H9 (cell line): Measurements from ENCODE around the gene DLD. TPM values are rescaled to one million over a fixed set of nuclear protein-coding genes. Genes with fewer than 3 reads are reported as not detected.

Experiments
- DNase-seq: peaks from one replicate; pipeline ENCODE4 v3.0.0-alpha.2; 2017
- H2AFZ ChIP-seq: one replicate; pipeline ENCODE4 v1.6.1; 2013; ENCODE audit warnings: mild to moderate bottlenecking, low read length, control low read depth, moderate library complexity
- H2AK5ac ChIP-seq: 2 replicates; pipeline ENCODE4 v1.6.1; 2013; ENCODE audit warnings: low read length, control low read depth, mixed read lengths; ENCODE audit not compliant: insufficient read length
- H2BK120ac ChIP-seq: one replicate; pipeline ENCODE4 v1.6.1; 2013; ENCODE audit warnings: low read depth, mild to moderate bottlenecking, low read length, control low read depth, inconsistent platforms; ENCODE audit not compliant: poor library complexity, severe bottlenecking
- H2BK12ac ChIP-seq: 2 replicates; pipeline ENCODE4 v1.6.1; 2013; ENCODE audit warnings: low read length, control low read depth, mixed read lengths, low read depth; ENCODE audit not compliant: insufficient read length
- H2BK15ac ChIP-seq: 2 replicates; pipeline ENCODE4 v1.6.1; 2013; ENCODE audit warnings: low read depth, low read length, control low read depth
- H2BK20ac ChIP-seq: one replicate; pipeline ENCODE4 v1.6.1; 2013; ENCODE audit warnings: low read depth, mild to moderate bottlenecking, low read length, control low read depth, inconsistent platforms; ENCODE audit not compliant: poor library complexity, severe bottlenecking
- H2BK5ac ChIP-seq: 2 replicates; pipeline ENCODE4 v1.6.1; 2013; ENCODE audit warnings: low read length, control low read depth, mixed read lengths; ENCODE audit not compliant: insufficient read length
- H3K14ac ChIP-seq: 2 replicates; pipeline ENCODE4 v1.6.1; 2013; ENCODE audit warnings: low read length, control low read depth; ENCODE audit not compliant: insufficient read depth
- H3K18ac ChIP-seq: 2 replicates; pipeline ENCODE4 v1.6.1; 2013; ENCODE audit warnings: low read depth, mild to moderate bottlenecking, mixed read lengths, low read length, control low read depth; ENCODE audit not compliant: insufficient read length
- H3K23ac ChIP-seq: 2 replicates; pipeline ENCODE4 v1.6.1; 2013; ENCODE audit warnings: low read length, control low read depth, mixed read lengths, low read depth; ENCODE audit not compliant: insufficient read length
- H3K23me2 ChIP-seq: 2 replicates; pipeline ENCODE4 v1.6.1; 2013; ENCODE audit warnings: low read depth, mild to moderate bottlenecking, mixed read lengths, low read length, control low read depth; ENCODE audit not compliant: insufficient read length, poor library complexity, severe bottlenecking
- H3K27ac ChIP-seq: 2 replicates; pipeline ENCODE4 v1.5.1; 2013; ENCODE audit warnings: low read length, control low read depth, mixed read lengths, low read depth; ENCODE audit not compliant: insufficient read length
- H3K27me3 ChIP-seq: 2 replicates; pipeline ENCODE4 v1.6.1; 2013; ENCODE audit warnings: low read length, control low read depth, inconsistent platforms; ENCODE audit not compliant: insufficient read depth
- H3K4ac ChIP-seq: 2 replicates; pipeline ENCODE4 v1.6.1; 2013; ENCODE audit warnings: low read depth, mild to moderate bottlenecking, control low read depth, inconsistent platforms, low read length, moderate library complexity
- H3K4me1 ChIP-seq: 2 replicates; pipeline ENCODE4 v1.6.1; 2013; ENCODE audit warnings: low read length, control low read depth, inconsistent platforms; ENCODE audit not compliant: insufficient read depth
- H3K4me2 ChIP-seq: 2 replicates; pipeline ENCODE4 v1.6.1; 2013; ENCODE audit warnings: low read length, control low read depth, mixed read lengths; ENCODE audit not compliant: insufficient read length, insufficient read depth
- H3K56ac ChIP-seq: 2 replicates; pipeline ENCODE4 v1.6.1; 2013; ENCODE audit warnings: low read depth, mild to moderate bottlenecking, mixed read lengths, low read length, control low read depth; ENCODE audit not compliant: insufficient read length
- H3K79me1 ChIP-seq: 2 replicates; pipeline ENCODE4 v1.6.1; 2013; ENCODE audit warnings: low read depth, mild to moderate bottlenecking, moderate library complexity, low read length, control low read depth, inconsistent platforms; ENCODE audit not compliant: insufficient read depth, poor library complexity, severe bottlenecking
- H3K79me2 ChIP-seq: 2 replicates; pipeline ENCODE4 v1.6.1; 2013; ENCODE audit warnings: low read length, control low read depth, inconsistent platforms; ENCODE audit not compliant: insufficient read depth
- H3K9ac ChIP-seq: 2 replicates; pipeline ENCODE4 v1.6.1; 2013; ENCODE audit warnings: low read length, control low read depth, mixed read lengths; ENCODE audit not compliant: insufficient read length; ENCODE audit errors: extremely low read depth
- H3K9me3 ChIP-seq: one replicate; pipeline ENCODE4 v1.6.1; 2013; ENCODE audit warnings: low read depth, low read length, inconsistent platforms; ENCODE audit not compliant: control insufficient read depth
- H3T11ph ChIP-seq: one replicate; pipeline ENCODE4 v1.6.1; 2013; ENCODE audit warnings: mild to moderate bottlenecking, low read length, control low read depth, inconsistent platforms
- H4K20me1 ChIP-seq: one replicate; pipeline ENCODE4 v1.6.1; 2013; ENCODE audit not compliant: control insufficient read depth, insufficient read length, insufficient read depth
- H4K5ac ChIP-seq: 2 replicates; pipeline ENCODE4 v1.6.1; 2013; ENCODE audit warnings: low read depth, mild to moderate bottlenecking, mixed read lengths, low read length, control low read depth; ENCODE audit not compliant: insufficient read length
- H4K8ac ChIP-seq: replicated peaks from 2 replicates; pipeline ENCODE4 v1.6.1; 2013; ENCODE audit warnings: low read length, control low read depth, mixed read lengths, low read depth; ENCODE audit not compliant: insufficient read length
- H4K91ac ChIP-seq: 2 replicates; pipeline ENCODE4 v1.6.1; 2013; ENCODE audit warnings: low read depth, mild to moderate bottlenecking, moderate library complexity, mixed read lengths, low read length, control low read depth; ENCODE audit not compliant: insufficient read length
- H3K27ac Mint-ChIP-seq, 3 experiments: 2 replicates in 2 of 3; 3 replicates in 1 of 3; pipeline ENCODE4 v1.8.0; 2020 to 2021; ENCODE audit warnings: mixed read lengths in 3 of 3, mild to moderate bottlenecking in 1 of 3, moderate library complexity in 1 of 3
- H3K27me3 Mint-ChIP-seq: 2 replicates; pipeline ENCODE4 v1.8.0; 2021; ENCODE audit warnings: low read depth, mild to moderate bottlenecking, moderate library complexity, mixed read lengths
- H3K36me3 Mint-ChIP-seq, 3 experiments: 2 replicates in 2 of 3; 3 replicates in 1 of 3; pipeline ENCODE4 v1.8.0; 2020 to 2021; ENCODE audit warnings: low read depth in 3 of 3, mixed read lengths in 3 of 3; ENCODE audit not compliant: insufficient read depth in 1 of 3
- H3K4me1 Mint-ChIP-seq, 2 experiments: 2 replicates each; pipeline ENCODE4 v1.8.0; 2020; ENCODE audit warnings: mixed read lengths in 2 of 2
- H3K4me3 Mint-ChIP-seq, 2 experiments: 2 replicates in 1 of 2; 3 replicates in 1 of 2; pipeline ENCODE4 v1.8.0; 2020 to 2021; ENCODE audit warnings: mild to moderate bottlenecking in 2 of 2, mixed read lengths in 2 of 2, moderate library complexity in 1 of 2
- H3K9me3 Mint-ChIP-seq, 2 experiments: 2 replicates in 1 of 2; 3 replicates in 1 of 2; pipeline ENCODE4 v1.8.0; 2020; ENCODE audit warnings: mild to moderate bottlenecking in 2 of 2, mixed read lengths in 2 of 2, moderate library complexity in 1 of 2
- WGBS: extraction: QIAGEN DNeasy Blood & Tissue Kit; methylation state at CpG from one replicate; pipeline ENCODE4 v1.1.7; 2013; ENCODE audit warnings: missing lambda C conversion rate, low lambda C conversion rate, mixed read lengths; ENCODE audit not compliant: insufficient read length; ENCODE audit errors: extremely low coverage; 5-methylcytosine and 5-hydroxymethylcytosine counted together
- total RNA-seq: library from RNA; stranded (reverse); gene quantifications from 2 replicates; pipeline ENCODE4 v1.2.1, GENCODE V29; 2021
- TF ChIP-seq, protein P1 (sequence below): fragments of 200-600 bp; sonication (generic); conservative IDR thresholded peaks from 3 replicates; pipeline ENCODE4 v1.8.0; 2021; ENCODE audit warnings: antibody characterized with exemption, mild to moderate bottlenecking

Gene DLD
- total RNA-seq, 1 experiment from 2014 or later = 93.7 TPM

DNA sequence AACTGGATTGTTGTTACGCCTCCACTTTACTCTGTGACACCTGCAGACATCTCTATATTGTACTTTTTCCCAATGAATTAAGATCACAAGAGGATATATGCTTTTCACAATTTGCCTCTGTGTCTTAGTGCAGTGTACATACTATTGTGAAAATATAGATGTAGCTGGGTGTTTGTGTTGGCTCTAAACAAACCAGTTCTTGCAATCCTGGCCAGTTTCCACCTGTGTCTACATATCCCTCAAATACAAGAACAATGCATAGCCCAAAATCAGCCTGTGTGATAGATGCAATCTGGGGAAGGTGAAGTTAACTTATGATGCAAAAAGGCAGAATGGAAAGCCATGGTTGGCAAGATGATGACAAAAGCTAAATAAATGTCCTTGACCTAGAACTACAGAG lies 36.5 kb upstream of the DLD start:
- no CpG with 5 or more reads among the region's 1 CpG for WGBS

More for the DNA sequence above, 36.5 kb upstream of the DLD start:
- Mint-ChIP-seq H3K27me3 (peaks cover 2% of the 10 kb centered on the region), H3K4me3 (no peak overlapping the region), H3K4me1 (peaks cover 3% of the 10 kb centered on the region in 2 experiments; a peak in 2 of 4 replicates), H3K9me3 (peaks cover 0 to 3% of the 10 kb centered on the region in 2 experiments; a peak in 1 of 5 replicates), H3K27ac (no peak overlapping the region), H3K36me3 (no peaks in the 10 kb centered on the region)
- H3K4me1 ChIP-seq = no peaks in the 10 kb centered on the region
- H2AK5ac ChIP-seq = no peak overlapping the region
- H2BK5ac ChIP-seq = no peak overlapping the region
- H3K9me3 ChIP-seq = no peaks in the 10 kb centered on the region
- H4K20me1 ChIP-seq = no peaks in the 10 kb centered on the region
- no peak overlapping the region for H3K14ac ChIP-seq
- H3K23me2 ChIP-seq = no peaks in the 10 kb centered on the region
- H3K56ac ChIP-seq = no peak overlapping the region
- no peaks in the 10 kb centered on the region for H3K79me1 ChIP-seq
- no peak overlapping the region for H2BK12ac ChIP-seq
- H3K4me2 ChIP-seq = no peak overlapping the region
- TF ChIP-seq, protein P1, sequence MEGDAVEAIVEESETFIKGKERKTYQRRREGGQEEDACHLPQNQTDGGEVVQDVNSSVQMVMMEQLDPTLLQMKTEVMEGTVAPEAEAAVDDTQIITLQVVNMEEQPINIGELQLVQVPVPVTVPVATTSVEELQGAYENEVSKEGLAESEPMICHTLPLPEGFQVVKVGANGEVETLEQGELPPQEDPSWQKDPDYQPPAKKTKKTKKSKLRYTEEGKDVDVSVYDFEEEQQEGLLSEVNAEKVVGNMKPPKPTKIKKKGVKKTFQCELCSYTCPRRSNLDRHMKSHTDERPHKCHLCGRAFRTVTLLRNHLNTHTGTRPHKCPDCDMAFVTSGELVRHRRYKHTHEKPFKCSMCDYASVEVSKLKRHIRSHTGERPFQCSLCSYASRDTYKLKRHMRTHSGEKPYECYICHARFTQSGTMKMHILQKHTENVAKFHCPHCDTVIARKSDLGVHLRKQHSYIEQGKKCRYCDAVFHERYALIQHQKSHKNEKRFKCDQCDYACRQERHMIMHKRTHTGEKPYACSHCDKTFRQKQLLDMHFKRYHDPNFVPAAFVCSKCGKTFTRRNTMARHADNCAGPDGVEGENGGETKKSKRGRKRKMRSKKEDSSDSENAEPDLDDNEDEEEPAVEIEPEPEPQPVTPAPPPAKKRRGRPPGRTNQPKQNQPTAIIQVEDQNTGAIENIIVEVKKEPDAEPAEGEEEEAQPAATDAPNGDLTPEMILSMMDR = no peak
- no peak overlapping the region for H3K27ac ChIP-seq
- no peak for DNase-seq
- H2BK120ac ChIP-seq = no peak overlapping the region
- no peak overlapping the region for H4K91ac ChIP-seq
- no peak overlapping the region for H4K5ac ChIP-seq
- no peak overlapping the region for H3K23ac ChIP-seq
- H3K9ac ChIP-seq = no peak overlapping the region
- no peak overlapping the region for H2BK20ac ChIP-seq
- no peak overlapping the region for H3T11ph ChIP-seq
- no peaks in the 10 kb centered on the region; the same call in 1 of the 2 replicates for H3K27me3 ChIP-seq
- H3K79me2 ChIP-seq = no peaks in the 10 kb centered on the region
- H2BK15ac ChIP-seq = no peak overlapping the region
- H4K8ac ChIP-seq = no peak overlapping the region
- H2AFZ ChIP-seq = no peak overlapping the region
- no peak overlapping the region for H3K18ac ChIP-seq
- H3K4ac ChIP-seq = no peak overlapping the region
